ENCODE measurements around the gene FGFBP1. TPM values are rescaled to one million over a fixed set of nuclear protein-coding genes. Genes with fewer than 3 reads are reported as not detected.

The FGFBP1 gene
- total RNA-seq, 1 donor from 2014 or later = 5.2 TPM

DNA sequence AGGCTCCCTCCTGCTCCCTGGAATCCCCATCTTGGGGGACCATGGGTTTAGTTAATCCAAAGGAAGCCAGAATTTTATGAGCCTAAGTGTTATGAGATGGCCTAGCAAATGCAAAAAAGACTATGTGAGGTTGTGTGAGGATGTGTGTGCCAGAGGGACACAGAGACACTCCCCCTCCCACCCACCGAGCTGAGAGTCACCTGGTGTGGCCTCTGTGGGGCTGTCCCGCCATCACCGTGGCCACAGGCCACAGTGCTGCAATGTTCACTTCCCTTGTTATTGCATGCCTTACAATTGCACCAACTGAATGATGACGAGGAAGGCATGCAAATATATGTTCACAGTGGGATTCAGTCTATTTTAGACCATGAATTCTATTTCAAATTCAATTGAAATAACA lies 25.0 kb upstream of the FGFBP1 start:
- no peaks in the 10 kb centered on the region for H3K27me3 ChIP-seq (ENCODE audit: control insufficient read depth, insufficient read depth, low read length)
- DNase-seq (ENCODE audit: low read depth) = no peak
- H3K36me3 ChIP-seq (ENCODE audit: control insufficient read depth, insufficient read depth, low read length) = no peaks in the 10 kb centered on the region
- TF ChIP-seq CTCF (IDR thresholded peaks at IDR 0.05; ENCODE audit: insufficient read depth, low read length, poor library complexity, severe bottlenecking) = no peak
- H3K4me3 ChIP-seq (ENCODE audit: low read depth, low read length) = no peak overlapping the region

- Histone ChIP-seq H3K4me3 (ENCODE audit: low read depth, low read length) (no peak within 1 kb of the TSS), H3K27me3 (ENCODE audit: control insufficient read depth, insufficient read depth, low read length) (no peaks in the 10 kb centered on the region), H3K36me3 (ENCODE audit: control insufficient read depth, insufficient read depth, low read length) (no peaks in the 10 kb centered on the region)
- TF ChIP-seq CTCF (IDR thresholded peaks at IDR 0.05; ENCODE audit: insufficient read depth, low read length, poor library complexity, severe bottlenecking) = peak; percentile 81
- no peak for DNase-seq (ENCODE audit: low read depth)
Observed at GRCh38 chr4:15963001-15963451, 24.5 kb upstream of the FGFBP1 start, which contains the start of gene FGFBP2. TSS of gene FGFBP2 (minus strand) at chr4:15963175. CDS start at chr4:15963129, 46 bp downstream.

GRCh38 chr4:15961781-15962510 lies 23.4 kb upstream of the FGFBP1 start:
- DNase-seq (ENCODE audit: low read depth) = no peak
- Histone ChIP-seq H3K27me3 (ENCODE audit: control insufficient read depth, insufficient read depth, low read length) (no peaks in the 10 kb centered on the region), H3K36me3 (ENCODE audit: control insufficient read depth, insufficient read depth, low read length) (no peaks in the 10 kb centered on the region), H3K4me3 (ENCODE audit: low read depth, low read length) (no peak overlapping the region)
- no peak for TF ChIP-seq CTCF (IDR thresholded peaks at IDR 0.05; ENCODE audit: insufficient read depth, low read length, poor library complexity, severe bottlenecking)

DNA sequence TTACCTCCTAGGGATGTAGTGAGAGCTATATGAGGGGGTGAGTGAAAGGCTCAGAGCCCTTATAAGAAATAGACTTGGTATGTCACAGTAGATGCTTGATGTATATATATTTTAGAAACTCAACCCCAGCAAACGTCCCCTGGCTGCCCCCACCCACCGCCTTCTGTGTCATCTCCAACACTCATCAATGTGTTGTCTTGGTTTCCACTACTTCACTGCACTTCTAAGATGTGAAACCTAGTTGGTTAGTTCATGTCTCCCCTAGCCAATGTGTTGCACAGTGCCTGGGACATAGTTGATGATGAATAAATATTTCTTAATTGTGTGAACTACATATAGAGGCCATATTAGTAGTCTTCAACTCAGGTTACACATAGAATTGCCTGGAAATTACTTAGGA lies 20.0 kb upstream of the FGFBP1 start:
- no peak for DNase-seq (ENCODE audit: low read depth)
- TF ChIP-seq CTCF (IDR thresholded peaks at IDR 0.05; ENCODE audit: insufficient read depth, low read length, poor library complexity, severe bottlenecking) = no peak
- no peak overlapping the region for H3K4me3 ChIP-seq (ENCODE audit: low read depth, low read length)
- H3K27me3 ChIP-seq (ENCODE audit: control insufficient read depth, insufficient read depth, low read length) = no peaks in the 10 kb centered on the region
- H3K36me3 ChIP-seq (ENCODE audit: control insufficient read depth, insufficient read depth, low read length) = no peaks in the 10 kb centered on the region

GRCh38 chr4:15956179-15956850 lies 17.8 kb upstream of the FGFBP1 start:
- Histone ChIP-seq H3K27me3 (ENCODE audit: control insufficient read depth, insufficient read depth, low read length) (no peaks in the 10 kb centered on the region), H3K36me3 (ENCODE audit: control insufficient read depth, insufficient read depth, low read length) (no peaks in the 10 kb centered on the region), H3K4me3 (ENCODE audit: low read depth, low read length) (no peak overlapping the region)
- no peak for DNase-seq (ENCODE audit: low read depth)
- peak; percentile 96 for TF ChIP-seq CTCF (IDR thresholded peaks at IDR 0.05; ENCODE audit: insufficient read depth, low read length, poor library complexity, severe bottlenecking)
